ENCODE results near the gene RPE65.

DNA sequence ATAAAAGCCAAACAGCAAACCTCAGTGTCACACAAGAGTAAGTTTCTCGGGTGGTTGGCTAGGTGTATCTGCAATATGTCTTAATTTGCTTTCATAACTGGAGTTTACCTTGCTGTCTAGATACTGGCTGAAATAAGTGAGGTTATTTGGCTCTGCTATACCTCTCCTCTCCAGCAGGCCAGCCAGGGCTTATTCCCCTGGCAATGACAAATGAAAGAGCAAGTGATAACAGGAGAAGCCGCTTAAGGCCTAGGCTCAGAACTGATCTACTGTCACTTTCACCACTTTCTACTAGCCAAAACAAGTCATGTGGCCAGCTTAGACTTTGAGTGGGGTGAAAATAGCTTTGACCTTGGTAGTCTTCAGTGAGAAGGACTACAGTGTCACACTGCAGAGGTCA, 4.8 kb upstream of the RPE65 start:
- TF ChIP-seq CTCF (IDR thresholded peaks at IDR 0.05): no peak
- TF ChIP-seq POLR2A (IDR thresholded peaks at IDR 0.05): no peak
